AG04449 (cell line): ENCODE results near the gene ANKRD29.
A peak's percentile ranks its signal among the peaks of the same experiment; 100 is the strongest.

Experiments used
- CTCF ChIA-PET: fragments of 350-600 bp; formaldehyde crosslinking; extraction: SDS; loops from one replicate; lab custom pipeline; 2021; ENCODE audit warnings: antibody characterized with exemption; lab: Yijun Ruan, JAX
- POLR2A ChIA-PET: fragments of 400-600, 350-600 bp; formaldehyde crosslinking; extraction: SDS; loops from one replicate; lab custom pipeline; 2020; ENCODE audit warnings: antibody characterized with exemption, inconsistent platforms; lab: Yijun Ruan, JAX
- DNase-seq: peaks from one replicate; pipeline ENCODE4 v3.0.0-alpha.2; 2010; ENCODE audit warnings: low read depth, low spot score
- H3K4me3 ChIP-seq: 2 replicates; pipeline ENCODE4 v1.5.1; 2011; ENCODE audit warnings: low read depth, mild to moderate bottlenecking, control low read depth, low read length
- TF ChIP-seq, protein P1 (sequence below): IDR thresholded peaks from one replicate; pipeline ENCODE4 v1.5.1; 2011; ENCODE audit warnings: mild to moderate bottlenecking, moderate library complexity, low read length, control low read depth, inconsistent platforms; ENCODE audit not compliant: insufficient read depth; ENCODE audit errors: missing control alignments

Gene ANKRD29

DNA sequence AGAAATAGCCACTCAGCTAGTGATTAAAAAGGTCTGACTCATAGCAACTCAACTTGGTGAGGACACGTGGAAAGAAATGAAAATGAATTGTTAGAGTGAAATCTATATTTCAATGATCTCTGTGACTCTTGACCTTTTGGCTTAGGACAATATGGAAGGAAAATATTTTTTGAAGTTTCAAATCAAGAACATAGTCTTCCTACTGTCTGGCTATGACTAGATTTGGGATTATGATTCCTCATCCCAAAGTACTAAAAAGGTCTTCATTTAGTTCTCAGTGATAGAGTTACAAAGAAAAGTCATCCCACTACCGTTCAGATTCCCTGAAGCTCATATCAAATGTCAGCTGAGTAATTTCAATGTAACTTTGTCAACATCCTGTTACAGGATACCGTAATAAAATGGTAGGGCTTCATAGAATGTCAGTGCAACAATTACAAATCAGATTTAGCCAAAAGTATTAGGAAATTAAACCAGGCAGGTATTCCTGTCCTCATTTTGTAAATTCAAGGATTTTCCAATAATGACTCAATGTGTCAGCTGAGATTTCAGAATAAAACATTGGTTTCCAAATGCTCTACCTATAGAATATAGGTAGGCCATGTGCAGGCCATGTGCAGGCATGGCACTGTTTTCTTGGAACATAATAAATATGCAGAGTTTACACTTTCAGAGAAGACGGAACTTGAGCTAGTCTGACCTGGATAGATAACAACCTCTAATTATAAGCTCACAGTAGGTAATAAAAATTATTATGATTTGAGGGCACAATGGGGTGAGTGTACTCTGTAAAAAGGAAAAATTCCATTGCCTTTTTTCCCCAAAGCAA, 36.0 kb downstream of the ANKRD29 start:
- no peak overlapping the region for H3K4me3 ChIP-seq
- CTCF ChIA-PET: interaction anchor here (0.7 to 12.7 kb wide), 8 partner anchors 9 to 185 kb away, joined by 3 to 230 read pairs (median 5); no protein-coding TSS in a partner anchor
- TF ChIP-seq, protein P1, sequence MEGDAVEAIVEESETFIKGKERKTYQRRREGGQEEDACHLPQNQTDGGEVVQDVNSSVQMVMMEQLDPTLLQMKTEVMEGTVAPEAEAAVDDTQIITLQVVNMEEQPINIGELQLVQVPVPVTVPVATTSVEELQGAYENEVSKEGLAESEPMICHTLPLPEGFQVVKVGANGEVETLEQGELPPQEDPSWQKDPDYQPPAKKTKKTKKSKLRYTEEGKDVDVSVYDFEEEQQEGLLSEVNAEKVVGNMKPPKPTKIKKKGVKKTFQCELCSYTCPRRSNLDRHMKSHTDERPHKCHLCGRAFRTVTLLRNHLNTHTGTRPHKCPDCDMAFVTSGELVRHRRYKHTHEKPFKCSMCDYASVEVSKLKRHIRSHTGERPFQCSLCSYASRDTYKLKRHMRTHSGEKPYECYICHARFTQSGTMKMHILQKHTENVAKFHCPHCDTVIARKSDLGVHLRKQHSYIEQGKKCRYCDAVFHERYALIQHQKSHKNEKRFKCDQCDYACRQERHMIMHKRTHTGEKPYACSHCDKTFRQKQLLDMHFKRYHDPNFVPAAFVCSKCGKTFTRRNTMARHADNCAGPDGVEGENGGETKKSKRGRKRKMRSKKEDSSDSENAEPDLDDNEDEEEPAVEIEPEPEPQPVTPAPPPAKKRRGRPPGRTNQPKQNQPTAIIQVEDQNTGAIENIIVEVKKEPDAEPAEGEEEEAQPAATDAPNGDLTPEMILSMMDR: no peak
- DNase-seq: no peak
- POLR2A ChIA-PET: interaction anchor here (0.7 kb wide), 1 partner anchor 106 kb away, joined by 3 read pairs; no protein-coding TSS in a partner anchor

- ChIA-PET CTCF (interaction anchor here (1.0 to 12.7 kb wide), 12 partner anchors 9 to 295 kb away, joined by 3 to 230 read pairs (median 6); no protein-coding TSS in a partner anchor), POLR2A (no interaction called here)
- DNase-seq: no peak
- TF ChIP-seq, protein P1: no peak
- no peak overlapping the region for H3K4me3 ChIP-seq
Measured at GRCh38 chr18:23623040-23623439, 39.7 kb downstream of the ANKRD29 start.

- ChIA-PET CTCF (interaction anchor here (1.0 to 12.7 kb wide), 7 partner anchors 10 to 192 kb away, joined by 3 to 230 read pairs (median 5); no protein-coding TSS in a partner anchor), POLR2A (no interaction called here)
- peak overlapping the region; percentile 57 for H3K4me3 ChIP-seq
- no peak for DNase-seq
- TF ChIP-seq, protein P1: peak; percentile 0
Measured at GRCh38 chr18:23619388-23619881, 43.3 kb downstream of the ANKRD29 start.

DNA sequence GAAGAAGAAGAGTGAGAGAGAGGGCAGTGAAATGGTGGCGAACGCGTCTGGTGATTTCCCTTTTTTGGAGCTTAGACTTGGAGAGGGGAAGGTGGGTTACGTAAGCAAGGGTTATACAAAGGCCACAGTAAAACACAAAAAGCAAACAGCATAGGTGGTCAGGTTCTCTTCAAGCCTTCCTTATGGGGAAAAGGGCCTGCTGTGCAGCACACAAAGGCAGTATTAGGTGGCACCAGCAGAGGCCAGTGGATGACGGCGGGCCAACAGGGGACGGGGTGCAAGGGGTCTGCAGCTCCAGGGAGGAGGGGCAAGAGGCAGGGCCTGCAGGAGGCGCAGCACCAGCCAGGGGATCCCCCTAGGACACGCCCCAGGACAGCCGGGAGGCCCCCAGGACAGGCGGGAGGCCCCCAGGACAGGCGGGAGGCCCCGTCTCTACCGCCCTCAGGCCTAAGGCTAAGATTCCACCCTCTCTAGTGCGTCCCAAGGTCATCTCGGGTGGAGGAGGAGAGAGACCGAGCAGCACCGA, 43.8 kb downstream of the ANKRD29 start:
- ChIA-PET POLR2A (no interaction called here), CTCF (interaction anchor here (0.9 to 12.7 kb wide), 8 partner anchors 9 to 103 kb away, joined by 3 to 230 read pairs (median 3); no protein-coding TSS in a partner anchor)
- no peak for DNase-seq
- H3K4me3 ChIP-seq: peak overlapping the region; percentile 57
- TF ChIP-seq, protein P1: no peak

GRCh38 chr18:23617412-23618014, 45.2 kb downstream of the ANKRD29 start:
- TF ChIP-seq, protein P1: no peak
- ChIA-PET POLR2A (no interaction called here), CTCF (interaction anchor here (1.1 to 12.7 kb wide), 5 partner anchors 12 to 85 kb away, joined by 3 to 230 read pairs (median 3); no protein-coding TSS in a partner anchor)
- no peak overlapping the region for H3K4me3 ChIP-seq
- DNase-seq: no peak
